ENCODE results near the gene MYT1. TPM values are rescaled to one million over a fixed set of nuclear protein-coding genes. Genes with fewer than 3 reads are reported as not detected.
A peak's percentile ranks its signal among the peaks of the same experiment; 100 is the strongest.

The MYT1 gene
- total and polyA plus RNA-seq, 9 donors = 0.04 to 0.30 (median 0.09) TPM

DNA sequence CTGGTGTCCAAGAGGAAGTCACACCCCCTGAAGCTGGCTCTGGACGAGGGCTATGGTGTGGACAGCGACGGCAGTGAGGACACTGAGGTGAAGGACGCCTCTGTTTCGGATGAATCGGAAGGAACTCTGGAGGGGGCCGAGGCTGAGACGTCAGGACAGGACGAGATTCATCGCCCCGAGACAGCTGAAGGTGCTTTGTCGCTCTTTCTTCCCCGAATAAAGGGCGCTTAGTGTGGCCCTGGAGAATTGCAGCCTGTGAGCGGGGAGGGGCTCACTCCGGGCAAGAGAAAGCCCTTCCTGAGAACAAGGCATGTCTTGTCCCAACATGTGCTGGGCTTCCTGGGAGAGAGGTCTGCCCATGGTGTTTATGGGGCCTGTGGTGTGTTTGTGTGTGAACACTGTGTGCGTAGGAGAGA is 41.4 kb downstream of the MYT1 start:
- DNase-seq = no peak
- H3K27me3 ChIP-seq (ENCODE audit: control insufficient read depth, insufficient read depth, low read length) = no peaks in the 10 kb centered on the region
- WGBS (ENCODE audit: insufficient coverage) = 69% methylated on average over 17 of the region's 17 CpGs
- no peak overlapping the region for H3K27ac ChIP-seq (ENCODE audit: low read length)
- no peak overlapping the region for H3K4me3 ChIP-seq (ENCODE audit: low read length)
- peaks cover 6% of the 10 kb centered on the region for H3K9me3 ChIP-seq (replicated peaks; ENCODE audit: control insufficient read depth, low read depth, low read length)
- H3K4me1 ChIP-seq (ENCODE audit: control insufficient read depth, insufficient read depth, low read length) = peaks cover 11% of the 10 kb centered on the region
- no peaks in the 10 kb centered on the region for H3K36me3 ChIP-seq (ENCODE audit: control insufficient read depth, insufficient read depth, low read length)

DNA sequence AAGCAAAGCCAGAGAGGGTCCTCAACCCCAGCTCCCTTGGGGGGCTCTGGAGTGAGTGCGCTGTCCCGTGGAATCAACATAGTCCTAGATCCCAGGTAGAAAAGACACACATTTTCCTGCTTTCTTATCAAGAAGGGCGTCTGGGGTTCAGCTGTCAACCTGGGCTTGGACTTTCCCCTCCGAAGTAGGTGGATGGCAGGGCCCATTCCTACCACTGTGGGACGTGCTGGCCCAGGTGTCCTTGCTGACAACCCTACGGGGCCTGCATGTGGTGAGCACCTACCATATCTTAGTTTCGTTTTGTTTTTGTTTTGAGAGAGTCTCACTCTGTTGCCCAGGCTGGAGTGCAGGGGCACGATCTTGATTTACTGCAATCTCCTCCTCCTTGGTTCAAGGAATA is 42.4 kb downstream of the MYT1 start:
- no peaks in the 10 kb centered on the region for H3K36me3 ChIP-seq (ENCODE audit: control insufficient read depth, insufficient read depth, low read length)
- peaks cover 4% of the 10 kb centered on the region for H3K9me3 ChIP-seq (replicated peaks; ENCODE audit: control insufficient read depth, low read depth, low read length)
- H3K4me3 ChIP-seq (ENCODE audit: low read length) = no peak overlapping the region
- 81% methylated on average over 5 of the region's 8 CpGs for WGBS (ENCODE audit: insufficient coverage)
- no peak for DNase-seq
- H3K27me3 ChIP-seq (ENCODE audit: control insufficient read depth, insufficient read depth, low read length) = no peaks in the 10 kb centered on the region
- H3K4me1 ChIP-seq (ENCODE audit: control insufficient read depth, insufficient read depth, low read length) = peaks cover 15% of the 10 kb centered on the region
- no peak overlapping the region for H3K27ac ChIP-seq (ENCODE audit: low read length)

DNA sequence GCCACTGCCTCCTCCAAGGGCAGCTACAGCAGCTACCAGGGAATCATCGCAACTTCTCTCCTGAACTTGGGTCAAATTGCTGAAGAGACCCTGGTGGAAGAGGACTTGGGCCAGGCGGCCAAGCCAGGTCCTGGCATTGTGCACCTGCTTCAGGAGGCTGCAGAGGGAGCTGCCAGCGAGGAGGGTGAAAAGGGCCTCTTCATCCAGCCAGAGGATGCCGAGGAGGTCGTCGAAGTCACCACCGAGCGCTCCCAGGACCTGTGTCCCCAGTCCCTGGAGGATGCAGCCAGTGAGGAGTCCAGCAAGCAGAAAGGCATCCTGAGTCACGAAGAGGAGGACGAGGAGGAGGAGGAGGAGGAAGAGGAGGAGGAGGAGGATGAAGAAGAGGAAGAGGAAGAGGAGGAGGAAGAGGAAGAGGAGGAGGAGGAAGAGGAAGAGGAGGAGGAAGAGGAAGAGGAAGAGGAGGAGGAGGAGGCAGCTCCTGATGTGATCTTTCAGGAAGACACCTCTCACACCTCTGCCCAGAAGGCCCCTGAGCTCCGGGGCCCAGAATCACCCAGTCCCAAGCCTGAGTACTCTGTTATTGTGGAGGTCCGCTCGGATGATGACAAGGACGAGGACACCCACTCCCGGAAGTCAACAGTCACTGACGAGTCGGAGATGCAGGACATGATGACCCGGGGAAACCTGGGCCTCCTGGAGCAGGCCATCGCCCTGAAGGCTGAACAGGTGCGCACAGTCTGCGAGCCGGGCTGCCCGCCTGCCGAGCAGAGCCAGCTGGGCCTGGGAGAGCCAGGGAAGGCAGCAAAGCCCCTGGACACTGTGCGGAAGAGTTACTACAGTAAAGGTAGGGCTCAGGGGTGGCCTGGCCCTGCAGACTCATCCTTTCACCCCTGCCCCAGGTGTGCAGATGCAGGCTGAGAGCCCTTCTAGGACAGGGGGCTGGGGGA is 43.7 kb downstream of the MYT1 start:
- Histone ChIP-seq H3K27me3 (ENCODE audit: control insufficient read depth, insufficient read depth, low read length) (no peaks in the 10 kb centered on the region), H3K27ac (ENCODE audit: low read length) (no peak overlapping the region), H3K4me1 (ENCODE audit: control insufficient read depth, insufficient read depth, low read length) (peaks cover 26% of the 10 kb centered on the region), H3K36me3 (ENCODE audit: control insufficient read depth, insufficient read depth, low read length) (no peaks in the 10 kb centered on the region), H3K4me3 (ENCODE audit: low read length) (no peak overlapping the region), H3K9me3 (replicated peaks; ENCODE audit: control insufficient read depth, low read depth, low read length) (no peaks in the 10 kb centered on the region)
- no peak for DNase-seq
- 82% methylated on average over 25 of the region's 25 CpGs for WGBS (ENCODE audit: insufficient coverage)

DNA sequence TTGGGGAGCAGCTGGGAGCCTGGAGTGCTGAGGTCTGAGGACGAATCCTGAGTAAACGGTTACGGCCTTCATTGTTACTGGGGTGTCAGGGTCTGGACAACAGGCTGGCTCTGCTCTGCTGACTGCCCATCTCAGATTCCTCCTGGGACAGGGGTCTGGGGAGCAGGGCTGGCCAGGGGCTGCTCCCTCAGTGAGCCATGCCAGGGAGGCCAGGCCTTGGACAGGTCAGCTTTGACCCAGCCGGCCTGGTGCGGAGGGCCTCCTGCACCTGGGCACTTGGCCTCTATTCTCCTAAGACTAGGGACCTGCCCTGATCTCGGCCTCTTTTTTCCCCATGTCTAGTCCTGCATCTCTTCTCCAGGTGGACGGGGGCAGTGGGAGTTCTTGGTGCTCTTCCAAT is 44.9 kb downstream of the MYT1 start:
- Histone ChIP-seq H3K27me3 (ENCODE audit: control insufficient read depth, insufficient read depth, low read length) (no peaks in the 10 kb centered on the region), H3K4me1 (ENCODE audit: control insufficient read depth, insufficient read depth, low read length) (peaks cover 28% of the 10 kb centered on the region)

DNA sequence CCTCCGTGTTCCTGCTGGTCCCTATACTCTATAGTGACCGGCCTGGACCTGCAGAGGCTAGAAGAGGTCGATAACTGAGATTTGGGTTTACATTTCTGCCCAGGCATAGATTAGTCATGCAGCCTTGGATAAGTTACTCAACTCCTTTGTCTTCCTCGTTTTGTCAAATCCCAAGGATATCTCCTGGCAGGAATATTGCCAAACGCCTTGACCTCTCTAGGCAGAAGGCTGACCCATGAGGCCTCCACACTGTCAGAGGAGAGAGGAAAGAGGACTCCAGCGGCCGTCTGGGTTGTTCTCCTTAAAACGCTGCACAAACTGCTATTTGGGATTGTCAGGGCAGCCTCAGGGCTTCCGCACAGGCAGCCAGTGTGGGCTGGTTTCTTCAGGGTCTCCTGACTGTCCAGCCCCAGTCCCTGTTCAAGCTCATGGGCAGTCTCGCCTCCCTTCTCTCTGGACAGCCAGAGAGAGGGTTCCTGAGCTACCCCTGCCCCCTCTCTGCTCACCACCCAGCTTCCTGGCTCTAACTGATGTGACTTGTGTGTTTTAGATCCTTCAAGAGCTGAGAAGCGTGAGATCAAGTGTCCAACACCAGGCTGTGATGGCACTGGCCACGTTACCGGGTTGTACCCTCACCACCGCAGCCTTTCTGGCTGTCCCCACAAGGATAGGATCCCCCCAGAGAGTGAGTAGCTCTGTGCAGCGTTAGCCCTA is 46.6 kb downstream of the MYT1 start:
- peaks cover 33% of the 10 kb centered on the region for H3K4me1 ChIP-seq (ENCODE audit: control insufficient read depth, insufficient read depth, low read length)
- no peak overlapping the region for H3K4me3 ChIP-seq (ENCODE audit: low read length)
- 64% methylated on average over 14 of the region's 15 CpGs for WGBS (ENCODE audit: insufficient coverage)
- H3K27me3 ChIP-seq (ENCODE audit: control insufficient read depth, insufficient read depth, low read length) = no peaks in the 10 kb centered on the region
- H3K27ac ChIP-seq (ENCODE audit: low read length) = no peak overlapping the region
- H3K36me3 ChIP-seq (ENCODE audit: control insufficient read depth, insufficient read depth, low read length) = no peaks in the 10 kb centered on the region
- DNase-seq = no peak
- no peaks in the 10 kb centered on the region for H3K9me3 ChIP-seq (replicated peaks; ENCODE audit: control insufficient read depth, low read depth, low read length)

More for the DNA sequence above, 44.9 kb downstream of the MYT1 start:
- H3K27ac ChIP-seq (ENCODE audit: low read length) = no peak overlapping the region
- H3K36me3 ChIP-seq (ENCODE audit: control insufficient read depth, insufficient read depth, low read length) = no peaks in the 10 kb centered on the region
- no peak for DNase-seq
- WGBS (ENCODE audit: insufficient coverage) = 87% methylated on average over 5 of the region's 7 CpGs
- H3K9me3 ChIP-seq (replicated peaks; ENCODE audit: control insufficient read depth, low read depth, low read length) = no peaks in the 10 kb centered on the region
- no peak overlapping the region for H3K4me3 ChIP-seq (ENCODE audit: low read length)

DNA sequence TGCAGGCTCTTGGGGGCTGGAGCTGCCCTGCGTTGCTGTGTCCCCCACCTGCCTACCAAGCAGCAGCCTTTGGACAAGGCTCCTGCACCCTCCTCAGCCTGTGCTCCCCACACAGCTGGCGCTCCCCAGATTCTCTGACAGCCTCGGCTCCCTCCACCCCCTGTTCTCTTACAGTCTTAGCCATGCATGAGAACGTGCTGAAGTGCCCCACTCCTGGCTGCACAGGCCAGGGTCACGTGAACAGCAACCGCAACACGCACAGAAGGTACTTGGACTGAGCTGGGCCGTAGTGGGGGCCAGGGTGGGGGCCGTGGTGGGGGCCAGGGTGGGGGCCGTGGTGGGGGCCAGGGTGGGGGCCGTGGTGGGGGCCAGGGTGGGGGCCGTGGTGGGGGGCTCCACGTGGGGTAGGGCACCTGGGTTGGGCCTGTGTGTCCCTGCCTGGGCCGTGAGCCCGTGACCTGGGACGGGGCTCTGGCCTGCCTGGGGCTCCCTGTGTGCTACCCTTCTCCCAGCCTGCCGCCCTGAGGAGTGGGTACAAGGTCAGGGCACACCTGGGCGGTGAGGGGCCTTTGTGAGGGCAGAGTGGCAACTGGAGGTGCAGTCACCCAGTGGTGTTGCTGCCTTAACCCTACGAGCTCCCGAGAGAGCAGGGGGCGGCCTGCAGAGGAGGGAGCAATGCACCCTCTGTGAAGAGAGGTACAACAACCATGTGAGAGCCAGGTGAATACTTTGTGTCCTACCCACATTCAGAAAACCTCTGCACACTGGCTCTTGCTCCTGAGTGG is 47.8 kb downstream of the MYT1 start:
- peak overlapping the region; percentile 62 for H3K27ac ChIP-seq (ENCODE audit: low read length)
- no peak overlapping the region for H3K4me3 ChIP-seq (ENCODE audit: low read length)
- 76% methylated on average over 16 of the region's 21 CpGs for WGBS (ENCODE audit: insufficient coverage)
- H3K9me3 ChIP-seq (replicated peaks; ENCODE audit: control insufficient read depth, low read depth, low read length) = no peaks in the 10 kb centered on the region
- no peaks in the 10 kb centered on the region for H3K36me3 ChIP-seq (ENCODE audit: control insufficient read depth, insufficient read depth, low read length)
- no peaks in the 10 kb centered on the region for H3K27me3 ChIP-seq (ENCODE audit: control insufficient read depth, insufficient read depth, low read length)
- no peak for DNase-seq
- H3K4me1 ChIP-seq (ENCODE audit: control insufficient read depth, insufficient read depth, low read length) = peaks cover 35% of the 10 kb centered on the region

DNA sequence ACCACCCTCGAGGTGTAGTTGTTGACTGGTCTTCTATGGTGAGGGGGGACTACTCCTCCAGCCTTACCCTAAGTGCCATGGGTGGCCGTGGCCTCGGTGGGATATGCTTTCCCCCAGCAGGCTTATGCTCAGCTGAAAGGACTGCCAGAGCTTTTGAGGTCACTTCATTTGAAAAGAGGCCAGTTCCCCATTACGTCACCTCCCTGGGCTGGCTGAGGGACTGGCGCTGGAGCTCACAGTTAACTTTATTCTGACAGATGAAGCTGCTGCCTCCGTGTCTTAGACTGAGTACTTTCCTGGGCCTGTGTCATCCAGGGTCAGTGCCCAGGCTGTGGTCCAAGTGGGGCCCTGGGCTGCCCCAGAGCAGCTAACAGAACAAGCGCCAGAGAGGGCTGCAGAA is 48.5 kb downstream of the MYT1 start:
- 24% methylated on average over 6 of the region's 7 CpGs for WGBS (ENCODE audit: insufficient coverage)
- H3K36me3 ChIP-seq (ENCODE audit: control insufficient read depth, insufficient read depth, low read length) = no peaks in the 10 kb centered on the region
- H3K27ac ChIP-seq (ENCODE audit: low read length) = peak overlapping the region; percentile 62
- peak; percentile 88 for DNase-seq
- H3K27me3 ChIP-seq (ENCODE audit: control insufficient read depth, insufficient read depth, low read length) = no peaks in the 10 kb centered on the region
- peaks cover 41% of the 10 kb centered on the region for H3K4me1 ChIP-seq (ENCODE audit: control insufficient read depth, insufficient read depth, low read length)
- no peaks in the 10 kb centered on the region for H3K9me3 ChIP-seq (replicated peaks; ENCODE audit: control insufficient read depth, low read depth, low read length)
- H3K4me3 ChIP-seq (ENCODE audit: low read length) = no peak overlapping the region

DNA sequence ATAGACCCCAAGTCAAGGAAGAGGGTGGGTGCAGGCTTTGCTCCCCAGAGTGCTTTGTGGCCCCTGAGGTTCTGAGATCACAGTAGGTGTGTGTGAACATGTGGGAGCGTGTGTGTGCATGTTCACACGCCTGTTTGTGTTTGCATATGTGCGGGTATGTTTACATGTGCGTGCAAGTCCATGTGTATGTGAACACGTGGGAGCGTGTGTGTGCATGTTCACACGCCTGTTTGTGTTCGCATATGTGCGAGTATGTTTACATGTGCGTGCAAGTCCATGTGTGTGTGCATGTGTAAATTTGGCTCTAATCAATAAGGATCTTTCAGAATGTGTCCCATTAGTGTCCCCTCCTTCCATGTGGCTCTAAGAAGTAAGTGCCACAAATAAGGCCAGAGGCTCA is 49.9 kb downstream of the MYT1 start:
- no peak for DNase-seq
- H3K9me3 ChIP-seq (replicated peaks; ENCODE audit: control insufficient read depth, low read depth, low read length) = no peaks in the 10 kb centered on the region
- no peak overlapping the region for H3K27ac ChIP-seq (ENCODE audit: low read length)
- 97% methylated on average over 9 of the region's 10 CpGs for WGBS (ENCODE audit: insufficient coverage)
- H3K4me1 ChIP-seq (ENCODE audit: control insufficient read depth, insufficient read depth, low read length) = peaks cover 49% of the 10 kb centered on the region
- no peaks in the 10 kb centered on the region for H3K27me3 ChIP-seq (ENCODE audit: control insufficient read depth, insufficient read depth, low read length)
- H3K4me3 ChIP-seq (ENCODE audit: low read length) = no peak overlapping the region
- no peaks in the 10 kb centered on the region for H3K36me3 ChIP-seq (ENCODE audit: control insufficient read depth, insufficient read depth, low read length)

DNA sequence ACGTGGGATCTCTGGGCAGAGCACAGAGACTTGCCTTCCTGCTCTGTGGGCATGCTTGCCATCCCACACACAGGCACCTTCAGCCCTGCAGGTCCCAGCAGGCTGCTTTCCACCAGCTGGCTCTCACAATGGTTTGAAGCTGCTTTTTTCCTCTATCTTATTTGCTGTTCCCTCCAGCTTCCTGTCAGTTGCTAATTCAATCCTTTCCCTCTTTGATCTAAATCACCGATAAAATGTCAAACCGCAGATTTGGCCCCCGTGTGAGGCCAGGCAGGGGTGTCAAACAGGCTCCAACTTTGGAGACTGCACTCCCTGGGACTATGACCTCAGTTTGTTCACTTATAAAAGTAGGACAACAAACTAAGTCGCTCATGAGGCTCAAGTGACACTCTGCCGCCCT is 50.7 kb downstream of the MYT1 start:
- Histone ChIP-seq H3K4me1 (ENCODE audit: control insufficient read depth, insufficient read depth, low read length) (peaks cover 57% of the 10 kb centered on the region), H3K27ac (ENCODE audit: low read length) (no peak overlapping the region), H3K27me3 (ENCODE audit: control insufficient read depth, insufficient read depth, low read length) (peaks cover 5% of the 10 kb centered on the region), H3K36me3 (ENCODE audit: control insufficient read depth, insufficient read depth, low read length) (no peaks in the 10 kb centered on the region), H3K4me3 (ENCODE audit: low read length) (no peak overlapping the region), H3K9me3 (replicated peaks; ENCODE audit: control insufficient read depth, low read depth, low read length) (no peaks in the 10 kb centered on the region)
- WGBS (ENCODE audit: insufficient coverage) = 46% methylated on average over 5 of the region's 6 CpGs
- no peak for DNase-seq

DNA sequence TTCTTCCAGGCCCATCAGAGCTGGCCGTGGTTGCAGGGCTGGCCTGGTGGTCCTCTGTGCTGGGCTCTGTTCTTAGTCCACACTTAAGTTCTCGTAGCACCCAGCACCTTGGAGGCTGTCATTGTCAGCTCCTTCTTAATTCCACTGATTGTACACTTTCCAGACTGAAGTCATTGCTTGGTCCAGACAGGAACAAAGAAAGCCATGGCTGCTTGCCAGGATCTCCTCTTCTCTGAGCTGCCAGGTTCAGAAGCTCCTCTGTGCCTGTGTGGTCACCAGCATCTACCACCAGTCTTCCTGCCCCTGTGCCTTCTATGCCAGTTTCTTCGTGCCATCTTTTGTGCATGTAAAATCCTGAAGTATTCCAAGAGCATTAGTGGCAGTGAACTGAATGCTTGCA is 51.8 kb downstream of the MYT1 start:
- Histone ChIP-seq H3K9me3 (replicated peaks; ENCODE audit: control insufficient read depth, low read depth, low read length) (no peaks in the 10 kb centered on the region), H3K4me3 (ENCODE audit: low read length) (no peak overlapping the region), H3K4me1 (ENCODE audit: control insufficient read depth, insufficient read depth, low read length) (peaks cover 65% of the 10 kb centered on the region), H3K36me3 (ENCODE audit: control insufficient read depth, insufficient read depth, low read length) (no peaks in the 10 kb centered on the region), H3K27me3 (ENCODE audit: control insufficient read depth, insufficient read depth, low read length) (peaks cover 5% of the 10 kb centered on the region), H3K27ac (ENCODE audit: low read length) (no peak overlapping the region)
- 81% methylated on average over 3 of the region's 3 CpGs for WGBS (ENCODE audit: insufficient coverage)
- DNase-seq = no peak

All from muscle of leg (tissue), 11 donors.